HT1080 (cell line): Measurements from ENCODE around the gene OTOG. TPM values are rescaled to one million over a fixed set of nuclear protein-coding genes. Genes with fewer than 3 reads are reported as not detected.

Experiments used
- DNase-seq: peaks from one replicate; pipeline ENCODE4 v3.0.0-alpha.2; 2015; ENCODE audit warnings: low read depth
- polyA plus RNA-seq, 2 experiments: library from polyadenylated mRNA; depleted of rRNA; stranded (reverse); fragments of >200 nt; gene quantifications; 2 replicates each; pipeline ENCODE4 v1.2.3, GENCODE V29; 2015
- total RNA-seq: library from RNA; depleted of rRNA; stranded (reverse); fragments of >200 nt; shearing (Covaris generic); gene quantifications from 2 replicates; pipeline ENCODE4 v1.2.3, GENCODE V29; 2014; rRNA removed

The OTOG gene
- not detected in 2 replicates for total RNA-seq
- not detected in 2 replicates for polyA plus RNA-seq (2015; cell fraction: cytosol; rRNA removed)
- polyA plus RNA-seq (2015; cell fraction: nucleus; rRNA removed), result 0.02 TPM in 1 of 2 replicates, not detected in the other

- DNase-seq, result no peak
Observed at GRCh38 chr11:17547051-17547577, at the start of gene OTOG. Gene OTOG (plus strand): TSS chr11:17547259. CDS start chr11:17547373, 114 bp downstream.

GRCh38 chr11:17498058-17498457, 49.0 kb upstream of the OTOG start:
- DNase-seq, result no peak

- peak; percentile 13 for DNase-seq
Observed at GRCh38 chr11:17498475-17498874, 48.6 kb upstream of the OTOG start.

GRCh38 chr11:17500673-17501072, 46.4 kb upstream of the OTOG start:
- no peak for DNase-seq

- DNase-seq, result no peak
Observed at GRCh38 chr11:17502630-17503029, 44.4 kb upstream of the OTOG start.

- DNase-seq, result peak; percentile 62
Observed at GRCh38 chr11:17504330-17505107, 42.5 kb upstream of the OTOG start.

- no peak for DNase-seq
Observed at GRCh38 chr11:17505146-17505545, 41.9 kb upstream of the OTOG start.

GRCh38 chr11:17506314-17506713, 40.7 kb upstream of the OTOG start:
- DNase-seq, result no peak

GRCh38 chr11:17506942-17507341, 40.1 kb upstream of the OTOG start:
- DNase-seq, result no peak

GRCh38 chr11:17507773-17508172, 39.3 kb upstream of the OTOG start:
- no peak for DNase-seq

GRCh38 chr11:17508306-17508705, 38.8 kb upstream of the OTOG start:
- DNase-seq, result no peak

GRCh38 chr11:17508791-17509190, 38.3 kb upstream of the OTOG start:
- DNase-seq, result no peak

GRCh38 chr11:17510507-17511206, 36.4 kb upstream of the OTOG start:
- DNase-seq, result no peak

- no peak for DNase-seq
Observed at GRCh38 chr11:17511571-17511970, 35.5 kb upstream of the OTOG start.

- no peak for DNase-seq
Observed at GRCh38 chr11:17512101-17512500, 35.0 kb upstream of the OTOG start.

GRCh38 chr11:17513853-17514252, 33.2 kb upstream of the OTOG start:
- DNase-seq, result peak; percentile 10

- DNase-seq, result no peak
Observed at GRCh38 chr11:17514476-17514875, 32.6 kb upstream of the OTOG start.

GRCh38 chr11:17515443-17516176, 31.4 kb upstream of the OTOG start:
- no peak for DNase-seq

GRCh38 chr11:17516551-17517150, 30.4 kb upstream of the OTOG start:
- no peak for DNase-seq

- DNase-seq, result no peak
Observed at GRCh38 chr11:17517186-17517585, 29.9 kb upstream of the OTOG start.

GRCh38 chr11:17518366-17518765, 28.7 kb upstream of the OTOG start:
- DNase-seq, result no peak
